ENCODE results near the gene VIPR2.

- no peak for TF ChIP-seq POLR2AphosphoS5 (IDR thresholded peaks at IDR 0.05; ENCODE audit: low read depth, low read length)
- TF ChIP-seq TAF1 (IDR thresholded peaks at IDR 0.05; ENCODE audit: borderline replicate concordance, insufficient read depth, low read length) = no peak
- TF ChIP-seq, protein P1, sequence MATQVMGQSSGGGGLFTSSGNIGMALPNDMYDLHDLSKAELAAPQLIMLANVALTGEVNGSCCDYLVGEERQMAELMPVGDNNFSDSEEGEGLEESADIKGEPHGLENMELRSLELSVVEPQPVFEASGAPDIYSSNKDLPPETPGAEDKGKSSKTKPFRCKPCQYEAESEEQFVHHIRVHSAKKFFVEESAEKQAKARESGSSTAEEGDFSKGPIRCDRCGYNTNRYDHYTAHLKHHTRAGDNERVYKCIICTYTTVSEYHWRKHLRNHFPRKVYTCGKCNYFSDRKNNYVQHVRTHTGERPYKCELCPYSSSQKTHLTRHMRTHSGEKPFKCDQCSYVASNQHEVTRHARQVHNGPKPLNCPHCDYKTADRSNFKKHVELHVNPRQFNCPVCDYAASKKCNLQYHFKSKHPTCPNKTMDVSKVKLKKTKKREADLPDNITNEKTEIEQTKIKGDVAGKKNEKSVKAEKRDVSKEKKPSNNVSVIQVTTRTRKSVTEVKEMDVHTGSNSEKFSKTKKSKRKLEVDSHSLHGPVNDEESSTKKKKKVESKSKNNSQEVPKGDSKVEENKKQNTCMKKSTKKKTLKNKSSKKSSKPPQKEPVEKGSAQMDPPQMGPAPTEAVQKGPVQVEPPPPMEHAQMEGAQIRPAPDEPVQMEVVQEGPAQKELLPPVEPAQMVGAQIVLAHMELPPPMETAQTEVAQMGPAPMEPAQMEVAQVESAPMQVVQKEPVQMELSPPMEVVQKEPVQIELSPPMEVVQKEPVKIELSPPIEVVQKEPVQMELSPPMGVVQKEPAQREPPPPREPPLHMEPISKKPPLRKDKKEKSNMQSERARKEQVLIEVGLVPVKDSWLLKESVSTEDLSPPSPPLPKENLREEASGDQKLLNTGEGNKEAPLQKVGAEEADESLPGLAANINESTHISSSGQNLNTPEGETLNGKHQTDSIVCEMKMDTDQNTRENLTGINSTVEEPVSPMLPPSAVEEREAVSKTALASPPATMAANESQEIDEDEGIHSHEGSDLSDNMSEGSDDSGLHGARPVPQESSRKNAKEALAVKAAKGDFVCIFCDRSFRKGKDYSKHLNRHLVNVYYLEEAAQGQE (IDR thresholded peaks at IDR 0.05; ENCODE audit: insufficient read depth in 1 of 2, low read depth in 2 of 2, low read length in 2 of 2) = no peak
- no peak for TF ChIP-seq FOXP2 (optimal IDR thresholded peaks at IDR 0.05; ENCODE audit: borderline replicate concordance, extremely low read depth, extremely low read length, insufficient read depth)
Measured at GRCh38 chr7:159032322-159032721, 112.3 kb downstream of the VIPR2 start.
